Endothelial cell of umbilical vein (primary cell): ENCODE results near the gene U2AF2. TPM values are rescaled to one million over a fixed set of nuclear protein-coding genes. Genes with fewer than 3 reads are reported as not detected.

Experiments used
- BruUV-seq: library from RNA; stranded (reverse); fragments of 400-500 nt; replicated peaks from 2 replicates; lab custom pipeline; 2021; lab: Mats Ljungman, UMichigan
- CTCF ChIA-PET: fragments of 300-600, 350-600 bp; sonication (Branson Sonifier 250); formaldehyde crosslinking; loops from one replicate; lab custom pipeline; 2021; ENCODE audit warnings: antibody characterized with exemption, inconsistent platforms; lab: Charles Lee
- POLR2A ChIA-PET: fragments of 300-600, 350-600 bp; sonication (Branson Sonifier 250); formaldehyde crosslinking; loops from one replicate; lab custom pipeline; 2021; ENCODE audit warnings: antibody characterized with exemption, inconsistent platforms; lab: Charles Lee
- DNase-seq: peaks from one replicate; pipeline ENCODE4 v3.0.0-alpha.2; 2011; ENCODE audit warnings: low read depth, low spot score
- FAIRE-seq: peaks from 2 replicates; lab custom pipeline; 2011; peaks lifted over from hg19 to GRCh38; lab: Jason Lieb, UNC
- H2AFZ ChIP-seq: 2 replicates; pipeline ENCODE4 v1.6.0; 2012; ENCODE audit warnings: low read depth, low read length, control low read depth, inconsistent platforms
- H3K27ac ChIP-seq: 2 replicates; pipeline ENCODE4 v1.5.1; 2011; ENCODE audit warnings: low read depth, mild to moderate bottlenecking, control low read depth, low read length, moderate library complexity; ENCODE audit not compliant: insufficient read depth
- H3K27me3 ChIP-seq, 2 experiments: 2 replicates each; pipeline versions ENCODE4 v1.6.0 to v1.6.1; 2011; ENCODE audit warnings: low read length in 2 of 2, mixed read lengths in 1 of 2; ENCODE audit not compliant: control insufficient read depth in 2 of 2, insufficient read depth in 2 of 2
- H3K36me3 ChIP-seq, 2 experiments: 2 replicates in 1 of 2; 3 replicates in 1 of 2; pipeline ENCODE4 v1.5.1; 2011; ENCODE audit warnings: low read length in 2 of 2, mild to moderate bottlenecking in 1 of 2, moderate library complexity in 1 of 2; ENCODE audit not compliant: control insufficient read depth in 2 of 2, insufficient read depth in 2 of 2; ENCODE audit errors: extremely low read depth in 1 of 2
- H3K4me1 ChIP-seq: 3 replicates; pipeline ENCODE4 v1.5.1; 2011; ENCODE audit warnings: mild to moderate bottlenecking, low read length; ENCODE audit not compliant: control insufficient read depth, insufficient read depth; ENCODE audit errors: extremely low read depth
- H3K4me2 ChIP-seq: 2 replicates; pipeline ENCODE4 v1.6.1; 2011; ENCODE audit warnings: low read length, control low read depth, mixed read lengths; ENCODE audit not compliant: insufficient read depth
- H3K4me3 ChIP-seq, 3 experiments: fragments of 200-600 bp in 1 of 3; sonication (generic), shearing (Covaris generic) in 1 of 3; replicated peaks in 1 of 3; 2 replicates each; pipeline ENCODE4 v1.5.1; 2011 to 2016; ENCODE audit warnings: control low read depth in 3 of 3, low read length in 3 of 3, mild to moderate bottlenecking in 2 of 3, inconsistent platforms in 1 of 3, low read depth in 1 of 3, moderate library complexity in 1 of 3; ENCODE audit not compliant: insufficient read depth in 1 of 3
- H3K79me2 ChIP-seq: 2 replicates; pipeline ENCODE4 v1.6.0; 2012; ENCODE audit warnings: low read length, inconsistent platforms; ENCODE audit not compliant: control insufficient read depth, insufficient read depth
- H3K9ac ChIP-seq: replicated peaks from 2 replicates; pipeline ENCODE3; 2011; ENCODE audit warnings: low read length, control low read depth; ENCODE audit not compliant: insufficient read depth; ENCODE audit errors: extremely low read depth
- H3K9me1 ChIP-seq: replicated peaks from 3 replicates; pipeline ENCODE4 v1.6.0; 2011; ENCODE audit warnings: mild to moderate bottlenecking, low read length; ENCODE audit not compliant: control insufficient read depth, insufficient read depth; ENCODE audit errors: extremely low read depth
- H3K9me3 ChIP-seq: replicated peaks from 2 replicates; pipeline ENCODE4 v1.5.1; 2012; ENCODE audit warnings: low read length, inconsistent platforms; ENCODE audit not compliant: control insufficient read depth, insufficient read depth
- H4K20me1 ChIP-seq: replicated peaks from 2 replicates; pipeline ENCODE3; 2011; ENCODE audit warnings: mild to moderate bottlenecking, low read length; ENCODE audit not compliant: control insufficient read depth, insufficient read depth; ENCODE audit errors: extremely low read depth
- CTCF ChIP-seq, 2 donors: IDR thresholded peaks; 1 replicate in 1 of 2; 2 replicates in 1 of 2; pipeline ENCODE4 v1.5.1; 2011; ENCODE audit warnings: low read length in 2 of 2, mild to moderate bottlenecking in 2 of 2, moderate library complexity in 2 of 2, control low read depth in 1 of 2, inconsistent platforms in 1 of 2, low read depth in 1 of 2; ENCODE audit not compliant: insufficient read depth in 1 of 2; ENCODE audit errors: extremely low read depth in 1 of 2
- EZH2 ChIP-seq: IDR thresholded peaks from 2 replicates; pipeline ENCODE4 v1.6.1; 2012; ENCODE audit warnings: borderline replicate concordance, low read depth, mild to moderate bottlenecking, moderate library complexity, low read length, inconsistent platforms; ENCODE audit not compliant: severe bottlenecking
- FOS ChIP-seq: IDR thresholded peaks from 2 replicates; pipeline ENCODE4 v1.6.1; 2011; ENCODE audit warnings: mild to moderate bottlenecking, low read length, moderate library complexity, borderline replicate concordance; ENCODE audit not compliant: insufficient read depth
- GATA2 ChIP-seq: IDR thresholded peaks from 2 replicates; pipeline ENCODE4 v1.7.0; 2011; ENCODE audit warnings: low read depth, mild to moderate bottlenecking, moderate library complexity, mixed read lengths, low read length; ENCODE audit not compliant: insufficient read length, insufficient read depth
- MAX ChIP-seq: IDR thresholded peaks from 2 replicates; pipeline ENCODE4 v1.6.1; 2011; ENCODE audit not compliant: insufficient read depth, insufficient read length
- MYC ChIP-seq: IDR thresholded peaks from one replicate; pipeline ENCODE4 v1.6.1; 2011; ENCODE audit warnings: mild to moderate bottlenecking, low read depth, low read length
- POLR2A ChIP-seq: IDR thresholded peaks from 2 replicates; pipeline ENCODE4 v1.6.1; 2012; ENCODE audit warnings: low read depth, mild to moderate bottlenecking, control low read depth, low read length
- dilution Hi-C: fragments of 300-500 bp; cut with MboI; formaldehyde crosslinking; loops from one replicate; pipeline ENCODE4 v1.15.0; 2019; ENCODE audit warnings: low sequenced_read_pairs; ENCODE audit not compliant: extremely low pct_ligation_motif_present
- intact Hi-C: fragments of 100-400 bp; cut with micrococcal nuclease; formaldehyde crosslinking; loops from one replicate; pipeline ENCODE4 v1.10.0; 2022
- polyA plus RNA-seq, 4 experiments: library from polyadenylated mRNA; depleted of rRNA in 3 of 4; stranded (reverse) in 3 of 4; unstranded in 1 of 4; fragments of >200 nt; gene quantifications; 2 replicates each; pipeline versions ENCODE4 v1.2.1 to v1.2.3, GENCODE V29; 2011 to 2012; ENCODE audit warnings: missing spikeins in 1 of 4
- total RNA-seq: library from RNA; stranded (reverse); gene quantifications from 2 replicates; pipeline ENCODE4 v1.2.3, GENCODE V29; 2021

Gene U2AF2
- total and polyA plus RNA-seq, 2 donors (not counting 3 experiments of a cell fraction or from before 2014, with no cell fraction given) = 183 to 259 TPM

DNA sequence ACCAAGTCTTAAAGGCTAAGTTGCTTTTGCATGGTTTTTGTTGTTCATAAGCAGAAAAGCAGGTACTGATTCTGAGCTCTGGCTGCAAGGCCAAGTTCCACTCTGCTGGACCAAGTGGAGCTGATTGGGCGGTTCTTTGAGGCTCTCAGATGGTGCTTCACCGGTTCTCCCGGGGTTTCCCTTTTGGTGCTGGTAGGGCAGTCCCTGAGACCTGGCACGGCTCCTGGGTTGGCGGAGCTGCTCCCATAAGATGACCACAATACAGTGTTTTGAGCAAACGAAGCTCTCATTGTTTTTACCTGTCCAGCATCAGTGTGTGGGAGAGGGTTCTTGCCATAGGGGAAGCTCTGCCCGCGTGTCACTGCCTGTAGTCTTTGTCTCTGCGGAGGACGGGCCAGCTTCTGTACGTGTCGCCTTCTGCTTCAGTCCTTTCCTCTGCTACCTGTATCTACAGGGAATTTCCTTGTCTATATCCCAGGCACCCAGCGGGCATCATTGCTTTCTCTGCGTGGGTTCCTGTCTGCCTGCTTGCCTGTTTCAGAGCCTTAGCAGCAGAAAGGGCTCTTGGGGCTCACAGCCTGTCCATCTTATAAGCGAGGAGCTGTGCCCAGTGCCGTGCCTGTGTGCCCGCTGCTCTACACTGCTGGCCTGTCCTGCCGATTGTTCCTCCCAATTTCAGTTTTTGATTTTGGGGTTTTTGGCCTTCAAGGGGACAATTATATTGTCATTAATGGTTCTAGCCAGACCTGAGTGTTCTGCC, 2.3 kb downstream of the U2AF2 start:
- Histone ChIP-seq H3K4me1 (peaks cover 25% of the 10 kb centered on the region), H3K4me2 (peak overlapping the region; percentile 96), H3K9me1 (no peaks in the 10 kb centered on the region), H4K20me1 (peaks cover 12% of the 10 kb centered on the region), H3K9me3 (no peaks in the 10 kb centered on the region), H3K79me2 (peaks cover 72% of the 10 kb centered on the region), H3K27ac (no peak overlapping the region), H3K4me3 (peak overlapping the region in 2 of 3 experiments; percentile 94 to 98), H3K9ac (peak overlapping the region; percentile 97), H3K36me3 (peaks cover 2 to 26% of the 10 kb centered on the region in 2 experiments), H2AFZ (no peak overlapping the region), H3K27me3 (no peaks in the 10 kb centered on the region)
- BruUV-seq = no TSS peak
- FAIRE-seq (peak; percentile 4), DNase-seq (no peak)
- ChIA-PET CTCF (interaction anchor here (0.8 to 2.2 kb wide), 4 partner anchors 10 to 21 kb away, joined by 3 to 22 read pairs (median 3); no protein-coding TSS in a partner anchor), POLR2A (interaction anchor here (0.6 to 1.0 kb wide), 2 partner anchors 14 to 73 kb away, joined by 3 to 8 read pairs; no protein-coding TSS in a partner anchor)
- intact Hi-C loops (loop anchor here (10.0 kb wide), 3 partner anchors 322 to 1192 kb away; partner anchors contain the start of genes KMT5C, LENG9 and ZNF787), dilution Hi-C loops (no loop called here)
- no peak for TF ChIP-seq CTCF (IDR thresholded peaks at IDR 0.05; ENCODE audit: extremely low read depth in 1 of 2, insufficient read depth in 1 of 2, low read depth in 1 of 2, low read length in 2 of 2)
- TF ChIP-seq POLR2A = no peak
- no peak for TF ChIP-seq MYC
- TF ChIP-seq MAX = no peak
- no peak for TF ChIP-seq EZH2
- no peak for TF ChIP-seq FOS
- no peak for TF ChIP-seq GATA2
